Parathyroid adenoma (tissue), 2 donors: Measurements from ENCODE around the gene FAM9B.

Experiments used
- H2AFZ ChIP-seq: fragments of 300-600 bp; sonication (generic); one replicate; pipeline ENCODE4 v1.7.0; 2017; ENCODE audit warnings: antibody characterized with exemption, mild to moderate bottlenecking
- H3K27ac ChIP-seq: fragments of 300-600 bp; sonication (generic); one replicate; pipeline ENCODE4 v1.7.0; 2017
- H3K27me3 ChIP-seq: fragments of 300-600 bp; sonication (generic); one replicate; pipeline ENCODE4 v1.7.0; 2017; ENCODE audit warnings: low read length; ENCODE audit not compliant: control insufficient read depth, insufficient read depth
- H3K36me3 ChIP-seq: fragments of 300-600 bp; sonication (generic); one replicate; pipeline ENCODE4 v1.7.0; 2017; ENCODE audit warnings: low read length; ENCODE audit not compliant: control insufficient read depth, insufficient read depth
- H3K4me1 ChIP-seq: fragments of 300-600 bp; sonication (generic); one replicate; pipeline ENCODE4 v1.7.0; 2017; ENCODE audit warnings: control low read depth
- H3K4me2 ChIP-seq: fragments of 300-600 bp; sonication (generic); one replicate; pipeline ENCODE4 v1.7.0; 2017; ENCODE audit warnings: low read length
- H3K4me3 ChIP-seq: fragments of 300-600 bp; sonication (generic); one replicate; pipeline ENCODE4 v1.7.0; 2017; ENCODE audit warnings: low read depth, low read length
- H3K79me2 ChIP-seq: fragments of 300-600 bp; sonication (generic); one replicate; pipeline ENCODE4 v1.7.0; 2017; ENCODE audit warnings: control low read depth
- H3K9ac ChIP-seq: fragments of 300-600 bp; sonication (generic); one replicate; pipeline ENCODE4 v1.7.0; 2017; ENCODE audit warnings: mild to moderate bottlenecking
- H3K9me3 ChIP-seq: fragments of 300-600 bp; sonication (generic); one replicate; pipeline ENCODE4 v1.7.0; 2017; ENCODE audit warnings: low read length; ENCODE audit not compliant: control insufficient read depth
- TF ChIP-seq, protein P1 (sequence below): fragments of 300-600 bp; sonication (generic); IDR thresholded peaks from one replicate; pipeline ENCODE4 v1.7.0; 2017; ENCODE audit warnings: antibody characterized with exemption, mild to moderate bottlenecking
- donor health status: primary hyperparathyroidism.

FAM9B gene

DNA sequence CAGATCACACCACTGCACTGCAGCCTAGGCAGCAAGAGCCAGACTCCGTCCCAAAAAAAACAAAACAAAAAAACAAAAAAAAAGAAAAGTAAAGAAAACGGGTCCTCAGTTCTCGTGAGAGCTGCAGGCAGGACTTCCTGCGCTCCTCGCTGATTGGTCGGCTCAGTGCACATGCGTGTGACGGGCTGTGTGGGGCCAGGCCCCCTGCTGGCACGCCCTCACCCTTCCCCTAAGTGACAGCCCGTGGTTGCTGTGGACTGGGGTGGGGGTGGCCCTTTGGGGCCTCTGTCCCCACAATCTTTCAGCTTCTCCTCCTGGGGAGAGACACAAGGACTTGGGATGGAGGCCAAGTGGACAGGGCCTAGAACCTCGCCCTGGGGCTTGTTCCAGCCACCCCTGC, at the start of gene FAM9B:
FAM9B (minus strand) TSS at position 139 of the 400 bp plus-strand sequence. CDS start 1,141 bp downstream, outside the sequence.
- Histone ChIP-seq H3K79me2 (no peaks in the 10 kb centered on the region), H2AFZ (no peak within 1 kb of the TSS), H3K27me3 (no peaks in the 10 kb centered on the region), H3K27ac (no peak within 1 kb of the TSS), H3K4me3 (no peak within 1 kb of the TSS), H3K9me3 (no peaks in the 10 kb centered on the region), H3K4me2 (no peak within 1 kb of the TSS), H3K4me1 (no peaks in the 10 kb centered on the region), H3K9ac (no peak within 1 kb of the TSS), H3K36me3 (no peaks in the 10 kb centered on the region)
- TF ChIP-seq, protein P1, sequence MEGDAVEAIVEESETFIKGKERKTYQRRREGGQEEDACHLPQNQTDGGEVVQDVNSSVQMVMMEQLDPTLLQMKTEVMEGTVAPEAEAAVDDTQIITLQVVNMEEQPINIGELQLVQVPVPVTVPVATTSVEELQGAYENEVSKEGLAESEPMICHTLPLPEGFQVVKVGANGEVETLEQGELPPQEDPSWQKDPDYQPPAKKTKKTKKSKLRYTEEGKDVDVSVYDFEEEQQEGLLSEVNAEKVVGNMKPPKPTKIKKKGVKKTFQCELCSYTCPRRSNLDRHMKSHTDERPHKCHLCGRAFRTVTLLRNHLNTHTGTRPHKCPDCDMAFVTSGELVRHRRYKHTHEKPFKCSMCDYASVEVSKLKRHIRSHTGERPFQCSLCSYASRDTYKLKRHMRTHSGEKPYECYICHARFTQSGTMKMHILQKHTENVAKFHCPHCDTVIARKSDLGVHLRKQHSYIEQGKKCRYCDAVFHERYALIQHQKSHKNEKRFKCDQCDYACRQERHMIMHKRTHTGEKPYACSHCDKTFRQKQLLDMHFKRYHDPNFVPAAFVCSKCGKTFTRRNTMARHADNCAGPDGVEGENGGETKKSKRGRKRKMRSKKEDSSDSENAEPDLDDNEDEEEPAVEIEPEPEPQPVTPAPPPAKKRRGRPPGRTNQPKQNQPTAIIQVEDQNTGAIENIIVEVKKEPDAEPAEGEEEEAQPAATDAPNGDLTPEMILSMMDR: no peak

DNA sequence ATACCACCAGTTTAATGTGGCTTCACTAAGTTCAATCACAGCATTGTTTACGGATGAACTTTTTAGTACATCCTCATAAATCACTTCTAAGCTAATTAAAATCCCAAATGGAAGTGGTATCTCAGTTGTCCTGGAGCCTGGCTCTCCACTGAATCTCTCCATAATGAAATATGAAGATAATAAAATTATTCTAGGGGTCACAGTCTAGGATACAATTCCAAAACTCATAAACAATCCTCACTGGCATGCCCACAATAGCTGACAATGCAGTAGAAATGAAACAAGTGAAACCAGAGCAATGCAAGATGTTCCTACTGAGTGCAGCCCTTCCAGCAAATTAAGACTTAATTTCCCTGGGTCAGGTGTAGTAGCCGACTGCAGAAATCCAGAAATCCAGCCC, 47.3 kb upstream of the FAM9B start:
- no peaks in the 10 kb centered on the region for H3K79me2 ChIP-seq
- H3K4me1 ChIP-seq: no peaks in the 10 kb centered on the region
- no peak overlapping the region for H3K4me3 ChIP-seq

DNA sequence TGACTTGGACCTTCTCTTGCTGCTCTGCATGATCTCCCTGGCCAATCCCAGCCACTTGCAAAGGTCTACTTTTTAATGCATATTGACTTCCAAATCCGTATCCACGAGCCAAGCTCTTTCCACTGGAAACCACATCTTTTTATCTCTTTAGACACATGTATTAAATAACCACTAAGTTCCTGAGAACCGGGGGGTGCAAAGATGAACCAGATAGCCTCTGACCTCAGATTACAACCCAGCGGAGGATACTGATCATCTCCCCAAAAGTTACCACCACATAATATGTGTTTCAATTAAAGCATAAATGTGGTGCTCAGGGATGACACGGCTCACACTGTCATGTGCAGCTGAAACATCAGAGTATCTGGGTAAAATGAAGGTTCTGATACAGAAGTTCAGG, 40.4 kb upstream of the FAM9B start:
- H3K27ac ChIP-seq: no peak overlapping the region
- H2AFZ ChIP-seq: no peak overlapping the region
- H3K9ac ChIP-seq: no peak overlapping the region
- no peaks in the 10 kb centered on the region for H3K79me2 ChIP-seq
- no peaks in the 10 kb centered on the region for H3K9me3 ChIP-seq
- no peaks in the 10 kb centered on the region for H3K27me3 ChIP-seq
- no peak overlapping the region for H3K4me3 ChIP-seq
- no peak overlapping the region for H3K4me2 ChIP-seq
- H3K36me3 ChIP-seq: no peaks in the 10 kb centered on the region
- TF ChIP-seq, protein P1: no peak
- no peaks in the 10 kb centered on the region for H3K4me1 ChIP-seq

More for the DNA sequence above, 47.3 kb upstream of the FAM9B start:
- TF ChIP-seq, protein P1: no peak
- H3K36me3 ChIP-seq: no peaks in the 10 kb centered on the region
- no peaks in the 10 kb centered on the region for H3K27me3 ChIP-seq
- H2AFZ ChIP-seq: no peak overlapping the region
- H3K9ac ChIP-seq: no peak overlapping the region
- H3K4me2 ChIP-seq: no peak overlapping the region
- no peaks in the 10 kb centered on the region for H3K9me3 ChIP-seq
- H3K27ac ChIP-seq: no peak overlapping the region

DNA sequence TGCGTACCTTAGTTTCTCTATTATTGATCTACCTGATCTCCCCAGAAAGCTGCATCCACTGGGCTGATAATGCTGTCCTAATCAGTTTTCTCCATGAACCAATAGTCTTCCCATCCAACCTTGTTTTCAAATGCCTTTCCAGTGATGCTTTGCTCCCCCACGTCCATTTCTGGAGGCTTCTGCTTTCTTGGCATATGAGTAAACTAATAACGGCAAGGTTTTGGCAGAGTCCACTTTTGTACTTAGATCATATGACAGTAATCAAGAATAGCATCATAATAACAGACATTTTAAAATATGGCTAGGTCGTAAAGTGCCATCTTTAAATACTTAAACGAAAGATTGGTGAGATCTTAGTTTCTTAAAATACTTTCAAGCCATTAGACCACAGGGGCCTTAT, 38.4 kb upstream of the FAM9B start:
- H3K79me2 ChIP-seq: no peaks in the 10 kb centered on the region
- H3K9me3 ChIP-seq: no peaks in the 10 kb centered on the region
- no peak overlapping the region for H2AFZ ChIP-seq
- H3K4me3 ChIP-seq: no peak overlapping the region
- no peak overlapping the region for H3K27ac ChIP-seq
- no peak overlapping the region for H3K4me2 ChIP-seq
- H3K27me3 ChIP-seq: no peaks in the 10 kb centered on the region
- no peaks in the 10 kb centered on the region for H3K36me3 ChIP-seq
- H3K9ac ChIP-seq: no peak overlapping the region
- H3K4me1 ChIP-seq: no peaks in the 10 kb centered on the region
- TF ChIP-seq, protein P1: no peak

DNA sequence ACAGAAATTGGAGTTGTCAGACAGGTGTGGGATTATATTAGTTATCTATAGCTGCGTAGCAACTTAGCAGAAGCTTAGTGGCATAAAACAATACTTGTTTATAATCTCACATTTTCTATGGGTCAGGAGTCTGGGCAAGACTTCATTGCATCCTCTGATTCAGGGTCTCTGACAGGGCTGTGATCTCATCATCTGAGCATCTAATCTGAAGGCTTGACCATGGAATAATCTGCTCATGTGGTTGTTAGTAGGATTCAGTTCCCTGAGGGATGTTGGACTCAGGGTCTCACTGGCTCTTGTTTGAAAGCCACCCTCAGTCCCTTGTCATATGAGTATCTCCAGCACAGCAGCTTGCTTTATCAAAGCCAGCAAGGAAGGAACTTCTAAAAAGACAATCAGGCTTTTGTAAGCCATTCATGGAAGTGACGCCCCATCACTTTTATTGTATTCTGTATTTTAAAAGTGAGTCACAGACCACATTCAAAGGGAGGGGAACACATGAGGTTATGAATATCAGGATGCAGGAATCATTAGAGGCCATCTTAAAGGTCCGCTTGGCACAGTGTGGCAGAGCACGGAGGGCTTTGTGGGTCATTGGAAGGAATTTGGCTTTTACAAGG, 37.2 kb upstream of the FAM9B start:
- Histone ChIP-seq H2AFZ (no peak overlapping the region), H3K27ac (no peak overlapping the region), H3K9me3 (no peaks in the 10 kb centered on the region)

More for the DNA sequence above, 37.2 kb upstream of the FAM9B start:
- no peaks in the 10 kb centered on the region for H3K27me3 ChIP-seq
- no peaks in the 10 kb centered on the region for H3K79me2 ChIP-seq
- TF ChIP-seq, protein P1: no peak
- no peaks in the 10 kb centered on the region for H3K4me1 ChIP-seq
- H3K36me3 ChIP-seq: no peaks in the 10 kb centered on the region
- no peak overlapping the region for H3K9ac ChIP-seq
- no peak overlapping the region for H3K4me2 ChIP-seq
- H3K4me3 ChIP-seq: no peak overlapping the region
